ENCODE data around the gene MAP2.

DNA sequence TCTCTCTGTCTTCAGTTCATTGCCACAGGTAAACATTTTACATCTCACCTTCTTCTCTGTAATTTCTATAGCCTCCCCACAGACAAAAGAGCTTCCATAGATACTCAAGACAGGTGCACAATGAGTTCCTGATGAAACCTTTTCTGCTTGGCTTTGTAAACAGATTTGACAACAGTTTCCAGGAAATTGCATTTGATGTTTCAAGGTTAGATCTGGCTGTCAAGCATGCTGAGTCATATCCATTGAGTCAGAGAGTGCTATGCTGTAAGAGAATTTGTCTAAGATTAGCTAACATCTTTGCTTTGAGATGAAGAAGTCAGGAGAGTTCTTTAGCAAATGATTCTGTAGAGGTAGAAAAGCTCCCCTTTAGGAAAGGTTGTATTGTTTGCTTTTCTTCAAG is 40.6 kb upstream of the MAP2 start:
- TF ChIP-seq, protein P1, sequence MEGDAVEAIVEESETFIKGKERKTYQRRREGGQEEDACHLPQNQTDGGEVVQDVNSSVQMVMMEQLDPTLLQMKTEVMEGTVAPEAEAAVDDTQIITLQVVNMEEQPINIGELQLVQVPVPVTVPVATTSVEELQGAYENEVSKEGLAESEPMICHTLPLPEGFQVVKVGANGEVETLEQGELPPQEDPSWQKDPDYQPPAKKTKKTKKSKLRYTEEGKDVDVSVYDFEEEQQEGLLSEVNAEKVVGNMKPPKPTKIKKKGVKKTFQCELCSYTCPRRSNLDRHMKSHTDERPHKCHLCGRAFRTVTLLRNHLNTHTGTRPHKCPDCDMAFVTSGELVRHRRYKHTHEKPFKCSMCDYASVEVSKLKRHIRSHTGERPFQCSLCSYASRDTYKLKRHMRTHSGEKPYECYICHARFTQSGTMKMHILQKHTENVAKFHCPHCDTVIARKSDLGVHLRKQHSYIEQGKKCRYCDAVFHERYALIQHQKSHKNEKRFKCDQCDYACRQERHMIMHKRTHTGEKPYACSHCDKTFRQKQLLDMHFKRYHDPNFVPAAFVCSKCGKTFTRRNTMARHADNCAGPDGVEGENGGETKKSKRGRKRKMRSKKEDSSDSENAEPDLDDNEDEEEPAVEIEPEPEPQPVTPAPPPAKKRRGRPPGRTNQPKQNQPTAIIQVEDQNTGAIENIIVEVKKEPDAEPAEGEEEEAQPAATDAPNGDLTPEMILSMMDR (IDR thresholded peaks at IDR 0.05; ENCODE audit: low read depth, low read length, missing input control): no peak
- TF ChIP-seq HNF4A (conservative IDR thresholded peaks at IDR 0.05) (peak in 1 of 2 donors; percentile 12), HNF4G (IDR thresholded peaks at IDR 0.05) (no peak), TAF1 (conservative IDR thresholded peaks at IDR 0.05) (no peak), YY1 (IDR thresholded peaks at IDR 0.05) (no peak), GABPA (IDR thresholded peaks at IDR 0.05 in 1 of 2, conservative IDR thresholded peaks at IDR 0.05 in 1 of 2) (no peak), RAD21 (IDR thresholded peaks at IDR 0.05) (no peak), NR2F2 (IDR thresholded peaks at IDR 0.05) (no peak), FOXA1 (IDR thresholded peaks at IDR 0.05) (no peak), EGR1 (IDR thresholded peaks at IDR 0.05; ENCODE audit: low read depth in 2 of 2) (no peak), RXRA (IDR thresholded peaks at IDR 0.05) (peak in 1 of 2 donors; percentile 14)
- TF ChIP-seq, protein P2, sequence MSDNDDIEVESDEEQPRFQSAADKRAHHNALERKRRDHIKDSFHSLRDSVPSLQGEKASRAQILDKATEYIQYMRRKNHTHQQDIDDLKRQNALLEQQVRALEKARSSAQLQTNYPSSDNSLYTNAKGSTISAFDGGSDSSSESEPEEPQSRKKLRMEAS (IDR thresholded peaks at IDR 0.05): no peak
- TF ChIP-seq, protein P3, sequence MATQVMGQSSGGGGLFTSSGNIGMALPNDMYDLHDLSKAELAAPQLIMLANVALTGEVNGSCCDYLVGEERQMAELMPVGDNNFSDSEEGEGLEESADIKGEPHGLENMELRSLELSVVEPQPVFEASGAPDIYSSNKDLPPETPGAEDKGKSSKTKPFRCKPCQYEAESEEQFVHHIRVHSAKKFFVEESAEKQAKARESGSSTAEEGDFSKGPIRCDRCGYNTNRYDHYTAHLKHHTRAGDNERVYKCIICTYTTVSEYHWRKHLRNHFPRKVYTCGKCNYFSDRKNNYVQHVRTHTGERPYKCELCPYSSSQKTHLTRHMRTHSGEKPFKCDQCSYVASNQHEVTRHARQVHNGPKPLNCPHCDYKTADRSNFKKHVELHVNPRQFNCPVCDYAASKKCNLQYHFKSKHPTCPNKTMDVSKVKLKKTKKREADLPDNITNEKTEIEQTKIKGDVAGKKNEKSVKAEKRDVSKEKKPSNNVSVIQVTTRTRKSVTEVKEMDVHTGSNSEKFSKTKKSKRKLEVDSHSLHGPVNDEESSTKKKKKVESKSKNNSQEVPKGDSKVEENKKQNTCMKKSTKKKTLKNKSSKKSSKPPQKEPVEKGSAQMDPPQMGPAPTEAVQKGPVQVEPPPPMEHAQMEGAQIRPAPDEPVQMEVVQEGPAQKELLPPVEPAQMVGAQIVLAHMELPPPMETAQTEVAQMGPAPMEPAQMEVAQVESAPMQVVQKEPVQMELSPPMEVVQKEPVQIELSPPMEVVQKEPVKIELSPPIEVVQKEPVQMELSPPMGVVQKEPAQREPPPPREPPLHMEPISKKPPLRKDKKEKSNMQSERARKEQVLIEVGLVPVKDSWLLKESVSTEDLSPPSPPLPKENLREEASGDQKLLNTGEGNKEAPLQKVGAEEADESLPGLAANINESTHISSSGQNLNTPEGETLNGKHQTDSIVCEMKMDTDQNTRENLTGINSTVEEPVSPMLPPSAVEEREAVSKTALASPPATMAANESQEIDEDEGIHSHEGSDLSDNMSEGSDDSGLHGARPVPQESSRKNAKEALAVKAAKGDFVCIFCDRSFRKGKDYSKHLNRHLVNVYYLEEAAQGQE (IDR thresholded peaks at IDR 0.05): no peak
- TF ChIP-seq, protein P4, sequence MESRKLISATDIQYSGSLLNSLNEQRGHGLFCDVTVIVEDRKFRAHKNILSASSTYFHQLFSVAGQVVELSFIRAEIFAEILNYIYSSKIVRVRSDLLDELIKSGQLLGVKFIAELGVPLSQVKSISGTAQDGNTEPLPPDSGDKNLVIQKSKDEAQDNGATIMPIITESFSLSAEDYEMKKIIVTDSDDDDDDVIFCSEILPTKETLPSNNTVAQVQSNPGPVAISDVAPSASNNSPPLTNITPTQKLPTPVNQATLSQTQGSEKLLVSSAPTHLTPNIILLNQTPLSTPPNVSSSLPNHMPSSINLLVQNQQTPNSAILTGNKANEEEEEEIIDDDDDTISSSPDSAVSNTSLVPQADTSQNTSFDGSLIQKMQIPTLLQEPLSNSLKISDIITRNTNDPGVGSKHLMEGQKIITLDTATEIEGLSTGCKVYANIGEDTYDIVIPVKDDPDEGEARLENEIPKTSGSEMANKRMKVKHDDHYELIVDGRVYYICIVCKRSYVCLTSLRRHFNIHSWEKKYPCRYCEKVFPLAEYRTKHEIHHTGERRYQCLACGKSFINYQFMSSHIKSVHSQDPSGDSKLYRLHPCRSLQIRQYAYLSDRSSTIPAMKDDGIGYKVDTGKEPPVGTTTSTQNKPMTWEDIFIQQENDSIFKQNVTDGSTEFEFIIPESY (IDR thresholded peaks at IDR 0.05): no peak

All from liver (tissue), 3 donors.